GM18519 (cell line): ENCODE results near the gene BSPRY.
"Not testable (repeated sequence)": the region's sequence is repeated elsewhere in the genome, so short reads cannot be mapped to it uniquely, and the experiment has no call there.

Experiments
- ATAC-seq: cut with Tn5 transposase; IDR thresholded peaks from one replicate; pipeline ENCODE4 v1.9.1; 2021; ENCODE audit warnings: mild to moderate bottlenecking, moderate library complexity; ENCODE audit not compliant: unreplicated experiment, low FRiP score

Gene BSPRY

DNA sequence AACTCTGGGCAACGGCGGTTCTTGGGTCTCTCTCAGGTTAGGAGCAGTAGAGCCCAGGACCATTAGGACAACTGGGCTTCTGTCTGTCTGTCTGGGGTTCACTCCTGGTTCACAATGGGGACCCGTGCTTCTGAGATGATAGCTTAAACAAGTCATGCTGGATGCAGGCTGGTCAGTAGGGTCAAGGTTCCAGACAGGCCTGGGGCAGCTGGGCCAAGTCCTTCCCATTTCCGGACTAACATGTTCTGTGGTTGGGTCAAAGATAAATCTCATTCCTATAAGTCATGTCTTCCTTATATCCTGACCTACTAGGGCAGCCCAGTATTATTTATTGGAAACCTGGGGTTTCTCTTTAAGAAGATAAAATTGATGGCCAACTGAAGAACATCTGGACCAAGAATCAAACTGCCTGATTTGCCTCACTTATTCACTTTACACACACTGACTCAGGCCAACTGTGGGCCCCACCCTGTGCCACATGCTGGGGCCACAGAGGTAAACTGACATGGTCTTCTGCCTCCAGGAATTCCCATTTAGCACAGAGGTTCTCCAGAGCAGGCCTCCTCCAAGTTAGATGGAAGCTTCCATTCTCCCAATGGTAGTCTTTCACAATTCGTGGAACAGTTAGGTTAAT, 19.1 kb downstream of the BSPRY start:
- no peak for ATAC-seq

DNA sequence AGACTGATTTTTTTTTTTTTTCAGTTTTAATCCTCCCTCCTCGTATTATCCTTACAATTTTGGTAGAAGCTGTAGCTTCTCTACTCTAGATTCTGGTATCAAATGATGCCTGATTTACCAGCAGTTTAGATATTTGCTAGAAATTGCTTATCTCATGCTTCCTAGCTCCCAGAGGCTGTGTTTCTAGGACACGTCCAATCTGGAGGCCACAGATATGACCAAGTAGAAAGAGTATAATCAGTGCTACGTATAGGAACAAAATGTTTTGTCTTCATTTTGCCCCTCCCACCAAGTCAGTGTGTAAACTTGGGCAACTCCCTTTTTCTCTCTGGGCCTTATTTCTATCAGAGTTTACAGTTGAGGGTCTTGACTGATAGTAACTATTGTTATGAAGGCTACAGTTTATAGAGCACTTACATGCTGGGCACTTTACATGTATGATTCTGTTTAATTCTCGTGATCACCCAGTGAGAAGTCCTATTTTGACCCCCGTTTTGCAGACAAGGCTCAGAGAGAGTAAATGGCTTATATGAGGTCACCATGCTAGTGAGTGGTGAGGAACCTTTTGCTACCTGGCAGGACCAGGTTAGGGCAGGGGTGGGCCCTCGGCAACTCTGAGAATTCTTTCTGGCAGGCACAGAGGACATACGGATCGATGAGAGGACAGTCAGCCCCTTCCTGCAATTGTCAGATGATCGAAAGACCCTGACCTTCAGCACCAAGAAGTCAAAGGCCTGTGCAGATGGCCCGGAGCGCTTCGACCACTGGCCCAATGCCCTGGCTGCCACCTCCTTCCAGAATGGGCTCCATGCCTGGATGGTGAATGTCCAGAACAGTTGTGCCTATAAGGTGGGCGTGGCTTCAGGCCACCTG, 19.9 kb downstream of the BSPRY start:
- no peak for ATAC-seq

DNA sequence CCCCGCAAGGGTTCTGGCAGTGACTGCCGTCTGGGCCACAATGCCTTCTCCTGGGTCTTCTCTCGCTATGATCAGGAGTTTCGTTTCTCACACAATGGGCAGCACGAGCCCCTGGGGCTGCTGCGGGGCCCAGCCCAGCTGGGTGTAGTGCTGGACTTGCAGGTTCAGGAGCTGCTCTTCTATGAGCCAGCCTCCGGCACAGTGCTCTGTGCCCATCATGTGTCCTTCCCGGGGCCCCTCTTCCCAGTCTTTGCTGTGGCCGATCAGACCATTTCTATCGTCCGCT, 20.5 kb downstream of the BSPRY start:
- ATAC-seq: no peak

DNA sequence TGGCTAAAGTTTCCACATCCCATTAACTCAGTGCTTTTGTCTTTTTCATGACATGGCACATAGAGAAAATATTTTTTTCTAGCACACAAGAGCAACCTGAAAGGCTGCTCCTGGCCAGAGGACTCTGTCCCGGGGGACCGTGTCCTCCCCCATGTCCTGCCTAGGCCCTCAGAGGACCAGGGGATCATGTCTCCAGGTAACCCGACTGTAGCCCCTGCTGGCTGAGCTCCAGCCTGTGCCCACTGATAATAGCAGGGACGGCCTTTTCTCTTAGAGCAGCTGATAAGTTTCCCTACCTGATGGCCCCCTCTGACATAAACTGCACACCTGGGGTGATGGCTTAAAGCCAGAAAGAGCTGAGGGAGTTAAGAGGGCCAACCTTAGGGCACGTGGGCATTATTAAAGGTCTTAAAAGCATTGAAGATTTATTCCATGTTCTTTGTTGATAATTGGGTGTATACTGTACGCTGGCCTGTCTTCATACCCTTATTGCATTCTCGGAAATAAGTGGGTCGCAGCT, 21.5 kb downstream of the BSPRY start:
- no peak for ATAC-seq

DNA sequence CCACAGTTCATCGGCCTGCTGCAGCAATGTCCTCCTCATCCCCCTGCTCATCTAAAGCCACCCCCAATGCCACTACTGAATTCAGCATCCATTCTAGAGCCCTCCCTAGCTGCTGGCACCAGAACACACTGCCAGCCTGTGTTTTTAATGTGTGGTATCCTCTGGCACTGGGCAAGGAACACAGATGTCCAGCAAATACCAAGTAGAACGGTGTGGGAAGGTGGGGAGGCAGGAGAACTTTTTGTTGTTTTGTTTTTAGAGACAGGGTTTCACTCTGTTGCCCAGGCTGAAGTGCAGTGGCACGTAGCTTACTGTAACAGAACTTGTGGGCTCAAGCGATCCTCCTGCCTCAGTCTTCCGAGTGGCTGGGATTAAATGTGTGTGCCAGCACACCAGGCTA, 22.7 kb downstream of the BSPRY start:
- no peak for ATAC-seq

DNA sequence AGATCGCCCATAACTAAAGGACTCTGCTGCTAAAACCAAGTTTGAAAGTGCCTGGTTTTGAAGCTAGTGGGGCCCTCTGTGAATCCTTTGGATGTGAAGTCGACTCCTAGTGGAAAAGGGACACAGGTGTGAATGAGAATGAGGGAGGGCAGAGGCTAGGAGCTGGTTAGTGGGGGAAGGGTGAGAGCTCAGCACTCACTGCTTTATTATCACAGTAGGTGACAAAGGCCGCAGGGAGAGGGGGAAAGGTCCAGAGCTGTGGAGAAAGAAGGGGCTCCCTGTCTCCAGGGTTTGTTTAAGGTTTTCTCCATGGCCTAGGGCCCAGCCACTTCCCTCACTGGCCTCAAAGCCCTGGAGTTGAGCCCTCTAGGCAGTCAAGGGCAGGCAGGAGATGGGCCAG, 23.9 kb downstream of the BSPRY start:
- ATAC-seq: no peak

DNA sequence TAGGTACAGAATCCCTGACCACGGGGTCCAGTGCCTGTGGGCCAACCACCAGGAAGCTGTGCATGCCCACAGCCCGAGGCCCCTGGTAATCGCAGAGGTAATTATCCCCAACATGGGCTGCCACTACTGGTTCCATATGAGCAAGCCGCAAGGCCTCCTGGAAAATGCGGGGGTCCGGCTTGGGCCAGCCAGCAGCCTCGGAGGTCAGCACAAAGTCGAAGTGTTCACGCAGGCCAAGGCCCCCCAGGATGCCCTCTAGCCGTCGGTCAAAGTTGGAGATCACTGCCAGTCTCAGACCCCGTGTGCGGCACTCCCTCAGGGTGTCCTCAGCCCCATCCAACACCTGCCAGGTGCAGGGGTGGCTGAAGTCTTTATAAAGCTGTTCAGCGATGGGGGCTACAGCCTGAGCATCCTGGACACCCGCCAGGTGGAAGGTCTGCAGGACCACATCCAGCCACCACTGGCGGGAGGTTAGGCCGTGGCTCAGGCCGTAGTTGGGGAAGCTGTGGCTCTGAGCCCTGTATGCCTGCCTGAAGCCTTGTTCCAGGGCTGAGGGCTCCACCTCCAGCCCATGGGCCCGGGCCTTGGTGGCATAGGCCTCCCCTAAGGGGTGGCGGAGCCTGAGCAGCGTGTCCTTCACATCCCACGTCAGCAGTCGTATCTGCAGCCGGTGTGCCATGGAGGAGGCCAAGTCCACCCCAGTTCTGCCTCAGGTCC, 24.5 kb downstream of the BSPRY start:
- ATAC-seq: no peak

DNA sequence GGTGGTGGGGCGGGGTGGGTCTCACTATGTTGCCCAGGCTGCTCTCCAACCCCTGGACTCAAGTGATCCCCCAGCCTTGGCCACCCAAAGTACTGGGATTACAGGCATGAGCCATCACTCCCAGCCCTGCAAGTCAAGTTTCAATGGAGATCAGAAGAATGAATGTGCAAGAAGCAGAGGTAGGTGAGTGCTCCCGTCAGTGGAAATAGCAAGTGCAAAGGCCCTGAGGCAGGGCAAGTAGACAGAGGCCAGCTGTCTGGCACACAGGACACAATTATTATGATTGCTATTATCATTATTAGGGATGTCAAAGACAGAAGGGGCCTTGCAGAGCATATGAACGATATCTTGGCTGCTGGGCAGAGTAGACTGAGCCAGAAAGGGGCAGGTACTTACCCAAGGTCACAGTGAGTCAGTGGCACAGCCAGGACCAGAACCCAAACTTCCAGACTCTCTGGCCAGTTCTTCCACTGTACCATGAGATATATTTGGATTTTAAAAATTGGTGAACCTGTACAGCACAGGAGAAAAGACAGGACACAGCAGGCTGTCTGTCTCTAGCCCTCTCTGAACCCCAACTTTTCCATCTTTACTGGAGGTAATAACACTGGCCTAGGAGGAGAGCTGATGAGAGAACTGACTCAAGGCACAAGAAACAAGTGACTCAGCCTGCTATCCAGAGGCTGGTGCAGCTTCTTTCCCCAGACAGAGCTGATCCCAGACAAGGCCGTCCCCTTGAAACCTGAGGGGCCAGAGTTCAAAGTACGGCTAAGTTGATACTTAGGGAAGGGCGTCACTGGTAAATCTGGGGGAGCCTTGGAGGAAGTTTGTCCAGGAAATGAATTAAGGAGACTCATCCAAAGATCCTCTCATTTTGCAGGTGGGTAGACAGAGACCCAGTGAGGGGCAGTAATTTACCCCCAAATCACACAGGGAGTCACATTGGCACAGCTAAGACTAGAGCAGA, 26.0 kb downstream of the BSPRY start:
- no peak for ATAC-seq

DNA sequence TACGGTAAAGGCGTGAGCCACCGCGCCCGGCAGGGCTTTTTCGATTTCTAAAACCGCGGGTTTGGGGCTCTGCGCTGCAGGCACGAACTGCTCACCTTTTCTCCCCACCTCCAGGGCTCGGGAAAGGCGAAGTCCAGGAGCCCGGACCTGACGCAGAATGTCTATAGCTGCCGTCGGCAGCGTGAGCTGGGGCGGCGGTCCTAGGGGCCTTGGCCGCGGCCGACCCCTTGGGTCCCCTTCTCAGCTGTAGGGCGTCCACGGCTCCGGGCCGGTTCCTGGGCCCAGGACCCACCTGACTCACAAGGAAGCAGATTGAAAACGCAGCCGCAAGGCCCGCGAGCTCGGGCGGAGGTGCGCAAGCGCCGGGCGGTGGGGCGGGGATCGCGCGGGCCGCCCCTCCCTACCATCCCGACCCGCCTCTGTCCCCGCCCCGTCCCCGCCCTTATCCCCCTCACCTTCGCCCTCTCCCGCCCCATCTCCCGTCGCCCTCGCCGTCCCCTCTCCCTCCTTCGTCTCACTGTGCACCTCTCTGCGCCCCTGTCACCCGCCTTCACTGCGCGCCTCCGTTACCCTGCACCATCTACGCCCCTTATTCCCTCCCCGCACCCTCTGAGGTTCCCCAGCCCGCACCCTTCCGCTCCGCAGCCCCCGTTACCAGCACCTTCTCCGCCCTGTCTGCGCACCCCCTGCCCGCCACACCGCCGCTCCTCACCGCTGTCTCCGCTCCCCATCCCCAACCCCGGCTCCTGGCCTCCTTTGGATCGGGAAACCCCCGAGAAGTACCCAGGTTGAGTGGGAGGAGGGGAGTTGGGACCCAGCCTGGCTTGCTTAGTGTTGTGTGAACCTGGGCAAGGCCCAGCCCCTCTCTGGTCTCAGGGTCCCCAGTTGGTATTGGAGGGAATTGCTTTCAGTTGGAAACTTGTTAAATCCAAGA, 27.6 kb downstream of the BSPRY start, which contains the start of gene HDHD3:
TSS of gene HDHD3 (minus strand) at position 353 of the 934 bp plus-strand sequence. CDS start 2,632 bp downstream, outside the sequence.
- ATAC-seq: peak; percentile 63

DNA sequence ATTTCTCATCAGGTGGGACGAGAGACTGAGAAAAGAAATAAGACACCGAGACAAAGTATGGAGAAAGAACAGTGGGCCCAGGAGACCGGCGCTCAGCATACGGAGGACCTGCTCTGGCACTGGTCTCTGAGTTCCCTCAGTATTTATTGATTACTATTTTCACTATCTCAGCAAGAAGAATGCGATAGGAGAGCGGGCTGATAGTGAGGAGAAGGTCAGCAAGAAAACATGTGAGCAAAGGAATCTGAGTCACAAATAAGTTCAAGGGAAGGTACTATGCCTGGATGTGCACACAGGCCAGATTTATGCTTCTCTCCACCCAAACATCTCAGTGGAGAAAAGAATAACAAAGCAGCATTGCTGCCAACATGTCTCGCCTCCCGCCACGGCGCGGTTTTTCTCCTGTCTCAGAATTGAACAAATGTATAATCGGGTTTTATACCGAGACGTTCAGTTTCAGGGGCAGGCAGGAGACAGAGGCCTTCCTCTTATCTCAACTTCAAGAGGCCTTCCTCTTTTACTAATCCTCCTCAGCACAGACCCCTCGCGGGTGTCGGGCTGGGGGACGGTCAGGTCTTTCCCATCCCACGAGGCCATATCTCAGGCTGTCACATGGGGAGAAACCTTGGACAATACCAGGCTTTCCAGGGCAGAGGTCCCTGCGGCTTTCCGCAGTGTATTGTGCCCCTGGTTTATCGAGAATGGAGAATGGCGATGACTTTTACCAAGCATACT, 29.9 kb downstream of the BSPRY start:
- not testable (repeated sequence) for ATAC-seq

DNA sequence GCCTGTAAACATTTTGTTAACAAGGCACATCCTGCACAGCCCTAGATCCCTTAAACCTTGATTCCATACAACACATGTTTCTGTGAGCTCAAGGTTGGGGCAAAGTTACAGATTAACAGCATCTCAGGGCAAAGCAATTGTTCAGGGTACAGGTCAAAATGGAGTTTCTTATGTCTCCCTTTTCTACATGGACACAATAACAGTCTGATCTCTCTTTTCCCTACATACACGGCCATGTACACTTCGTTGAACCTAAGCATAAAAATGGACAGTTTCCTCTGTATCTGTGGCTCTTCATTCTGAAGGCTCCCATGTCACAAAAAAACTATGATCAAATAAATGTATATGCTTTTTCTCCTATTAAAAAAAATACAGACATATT, 30.5 kb downstream of the BSPRY start:
- not testable (repeated sequence) for ATAC-seq

DNA sequence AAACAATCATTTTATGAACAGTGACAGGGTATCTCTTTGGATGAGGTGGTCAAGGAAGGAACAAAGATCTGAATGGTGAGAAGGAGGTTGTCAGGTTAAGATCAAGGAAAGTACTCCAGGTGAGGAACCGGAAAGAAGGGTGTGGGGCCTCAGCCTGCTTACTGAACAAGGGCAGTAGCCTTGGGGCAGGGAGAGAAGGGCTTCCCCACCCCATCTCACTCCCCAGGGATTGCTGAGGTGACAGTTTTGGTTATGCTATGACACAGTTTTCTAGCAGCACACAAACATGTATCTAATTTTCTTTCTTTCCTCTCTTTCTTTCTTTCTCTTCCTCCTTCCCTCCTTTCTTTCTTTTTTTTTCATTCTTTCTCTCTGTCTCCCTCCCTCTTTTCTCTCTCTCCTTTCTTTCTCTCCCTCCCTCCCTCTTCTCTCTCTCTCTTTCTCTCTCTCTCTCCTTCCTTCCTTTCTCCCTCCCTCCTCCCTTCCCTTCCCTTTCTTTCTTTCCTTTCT, 31.6 kb downstream of the BSPRY start:
- no peak for ATAC-seq

DNA sequence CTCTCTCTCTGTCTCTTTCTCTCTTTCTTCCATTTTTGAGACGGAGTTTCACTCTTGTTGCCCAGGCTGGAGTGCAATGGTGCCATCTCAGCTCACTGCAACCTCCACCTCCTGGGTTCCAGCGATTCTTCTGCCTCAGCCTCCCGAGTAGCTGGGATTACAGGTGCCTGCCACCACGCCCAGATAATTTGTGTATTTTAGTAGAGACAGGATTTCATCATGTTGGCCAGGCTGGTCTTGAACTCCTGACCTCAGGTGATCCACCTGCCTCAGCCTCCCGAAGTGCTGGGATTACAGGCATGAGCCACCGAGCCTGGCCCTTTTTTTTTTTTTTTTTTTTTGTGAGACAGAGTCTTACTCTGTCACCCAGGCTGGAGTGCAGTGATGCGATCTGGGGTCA, 32.1 kb downstream of the BSPRY start:
- not testable (repeated sequence) for ATAC-seq

DNA sequence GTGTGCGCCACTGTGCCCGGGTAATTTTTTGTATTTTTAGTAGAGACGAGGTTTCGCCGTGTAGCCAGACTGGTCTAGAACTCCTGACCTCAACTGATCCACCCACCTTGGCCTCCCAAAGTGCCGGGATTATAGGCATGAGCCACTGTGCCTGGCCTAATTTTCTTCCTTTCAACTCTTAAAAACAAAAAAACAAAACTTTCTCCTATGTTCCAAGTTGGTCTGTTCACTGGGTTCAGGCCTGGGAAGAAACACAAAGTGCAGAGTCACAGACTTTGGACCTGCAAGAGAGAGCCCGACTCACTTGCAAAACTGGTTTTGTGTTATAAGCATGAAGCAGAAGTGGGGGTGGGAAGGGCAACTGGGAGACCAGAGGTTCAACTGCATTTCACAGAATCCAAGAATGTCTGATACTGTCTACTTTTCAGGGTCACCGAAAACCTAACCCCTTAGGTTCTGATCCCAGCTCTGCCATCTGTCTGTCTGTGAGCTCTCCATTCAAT, 32.6 kb downstream of the BSPRY start:
- ATAC-seq: no peak

DNA sequence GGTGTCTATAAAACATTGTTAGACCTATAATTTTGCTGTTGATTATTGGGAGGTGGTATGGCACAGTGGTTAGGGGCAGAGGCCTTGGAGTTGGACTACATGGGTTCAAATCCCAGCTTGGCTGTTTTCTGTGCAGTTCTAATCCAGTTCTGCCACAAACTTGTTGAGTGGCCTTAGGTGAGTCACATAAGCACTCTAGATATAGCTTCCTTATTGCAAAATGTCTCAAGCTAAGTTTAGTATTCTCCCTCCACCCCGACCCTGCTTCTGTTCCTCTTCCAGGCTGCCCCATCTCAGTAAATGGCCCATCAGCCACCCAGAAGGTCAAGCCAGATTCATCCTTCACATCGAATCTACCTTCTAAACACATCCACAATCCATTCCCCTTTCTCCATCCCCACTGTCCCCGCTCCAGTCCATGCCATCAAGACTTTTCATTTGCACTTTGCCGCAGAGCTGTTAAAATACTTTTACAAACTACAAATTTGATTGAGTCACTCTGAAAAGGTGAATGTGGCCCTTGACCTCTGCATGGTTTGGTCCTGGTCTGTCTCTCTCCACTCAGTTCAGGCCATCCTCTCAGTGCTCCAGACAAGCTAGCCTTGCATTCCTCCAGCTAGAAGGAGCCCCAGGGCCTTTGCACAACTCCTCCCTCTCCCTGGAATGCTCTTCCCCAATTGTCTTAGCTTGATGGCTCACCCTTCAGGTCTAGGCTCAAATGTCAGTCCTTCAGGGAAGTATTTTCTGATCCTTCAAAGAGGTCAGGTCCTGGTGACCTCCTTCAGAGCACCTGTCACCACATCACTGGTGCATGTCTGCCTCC, 37.4 kb downstream of the BSPRY start:
- ATAC-seq: no peak

DNA sequence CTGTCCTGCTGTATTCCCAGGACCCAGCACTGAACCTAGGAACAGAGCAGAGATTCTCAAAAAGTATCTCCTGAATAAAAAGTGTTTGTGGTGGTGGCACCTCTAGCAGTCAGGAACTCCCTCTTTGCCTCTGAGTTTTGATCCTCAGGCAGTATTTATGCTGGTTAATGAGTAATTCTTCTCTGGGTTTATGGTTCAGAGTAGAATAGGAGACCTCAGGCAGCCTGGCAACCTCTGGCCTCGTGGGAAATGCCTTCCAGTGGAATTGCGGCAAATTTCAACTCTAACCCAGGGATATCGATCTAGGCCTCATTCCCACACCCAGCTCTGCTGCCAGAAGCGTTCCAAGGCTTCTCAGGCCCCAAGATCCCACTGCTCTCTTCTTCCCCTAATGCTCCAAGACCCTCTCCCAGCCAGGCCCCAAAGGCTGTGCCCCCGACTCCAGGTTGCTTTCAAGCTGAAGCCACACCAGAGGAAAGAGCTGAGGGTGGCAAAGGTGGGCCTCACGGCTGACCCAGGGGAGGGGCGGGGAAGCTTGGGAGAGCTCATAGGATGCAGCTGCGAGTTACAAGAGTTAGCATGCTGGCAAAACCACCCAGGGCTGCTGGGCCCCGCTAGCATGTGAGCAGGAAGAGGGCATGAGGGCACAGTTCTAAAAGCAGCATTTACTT, 38.4 kb downstream of the BSPRY start:
- ATAC-seq: no peak

DNA sequence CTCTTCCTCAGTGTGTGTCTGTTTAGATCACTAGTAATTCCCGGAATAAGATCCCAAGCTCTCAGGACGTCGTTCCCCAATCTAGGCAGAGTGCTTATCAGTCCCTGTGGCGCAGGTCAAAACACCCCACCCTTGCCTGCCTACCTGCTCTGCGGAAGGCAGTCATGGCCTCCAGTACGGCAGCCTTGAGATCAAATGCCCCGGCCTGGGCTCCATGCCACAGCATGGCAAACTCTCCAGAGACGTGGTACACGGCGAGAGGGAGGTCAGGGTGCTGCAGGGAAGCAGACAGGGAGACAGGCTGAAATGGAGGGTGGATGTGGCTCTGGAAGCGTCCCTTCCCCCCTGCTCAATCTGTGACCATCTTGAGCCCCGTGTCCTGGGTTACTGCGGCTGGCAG, 39.5 kb downstream of the BSPRY start:
- no peak for ATAC-seq
